Measurements from ENCODE around the gene GNAS.
"Not testable (repeated sequence)": the region's sequence is repeated elsewhere in the genome, so short reads cannot be mapped to it uniquely, and the experiment has no call there.

The GNAS gene

DNA sequence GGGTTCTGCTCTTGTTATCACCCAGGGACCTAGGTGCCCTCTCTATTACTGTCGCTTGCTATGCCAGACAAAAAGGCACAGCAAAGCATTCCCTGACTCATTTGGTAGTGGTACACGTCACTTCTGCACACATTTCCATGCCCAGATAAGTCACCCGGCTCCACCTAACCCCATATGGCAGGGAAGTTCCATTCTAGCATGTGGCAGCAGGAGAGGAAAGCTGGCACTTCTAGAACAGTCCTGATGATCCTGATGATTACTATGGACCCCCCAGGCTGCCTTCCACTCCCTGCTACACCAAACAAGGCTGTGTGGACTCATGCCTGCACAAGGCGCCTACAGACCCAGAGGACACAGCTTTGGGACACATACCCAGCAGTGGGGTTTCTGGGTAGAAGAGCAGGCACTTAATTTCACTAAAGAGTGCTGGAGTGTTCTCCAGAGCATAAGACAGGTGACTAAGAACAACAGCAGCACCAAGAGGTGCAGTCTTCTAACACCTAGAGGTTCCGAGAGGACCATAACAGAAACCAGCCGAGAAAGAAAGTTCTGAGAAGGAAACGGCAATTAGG, 75.1 kb downstream of the GNAS start:
- DNase-seq (ENCODE audit: low read depth), result no peak

DNA sequence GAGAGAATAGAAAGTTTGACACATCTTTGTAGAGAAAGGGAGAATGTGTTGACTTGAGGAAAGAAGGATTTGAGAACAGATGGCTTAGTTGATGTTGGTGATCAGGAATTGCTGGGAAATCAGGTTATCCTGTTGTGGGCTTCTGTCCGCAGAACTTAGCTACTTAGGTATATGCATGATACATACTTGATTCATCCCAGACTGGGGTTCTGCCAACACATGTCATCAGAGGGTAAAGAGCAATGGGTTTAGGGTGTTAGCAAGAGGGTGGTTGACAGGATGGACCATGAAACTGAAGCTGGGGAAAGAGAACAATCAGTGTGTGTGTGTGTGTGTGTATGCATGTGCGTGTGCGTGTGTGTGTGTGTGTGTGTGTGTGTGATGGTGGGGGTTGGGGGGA, 78.0 kb downstream of the GNAS start:
- no peak for DNase-seq (ENCODE audit: low read depth)

DNA sequence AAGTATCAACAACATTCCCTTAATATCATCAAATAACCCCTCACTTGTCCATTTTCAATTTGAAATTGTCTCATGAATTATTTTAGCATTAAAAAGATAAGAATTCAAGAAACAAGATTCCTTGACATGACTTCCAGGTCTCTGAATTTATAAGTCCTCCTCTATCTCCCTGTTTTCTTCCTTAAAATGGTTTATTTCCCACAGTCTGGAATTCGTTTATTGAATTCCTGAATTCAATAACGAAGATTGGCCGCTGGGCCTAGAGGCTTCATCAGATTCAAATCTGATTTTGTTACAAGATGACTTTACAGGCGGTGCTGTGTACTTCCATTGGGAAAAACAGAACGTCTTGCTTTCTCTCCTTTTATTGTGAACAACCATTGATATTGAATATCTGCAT, 79.7 kb downstream of the GNAS start:
- DNase-seq (ENCODE audit: low read depth), result no peak

DNA sequence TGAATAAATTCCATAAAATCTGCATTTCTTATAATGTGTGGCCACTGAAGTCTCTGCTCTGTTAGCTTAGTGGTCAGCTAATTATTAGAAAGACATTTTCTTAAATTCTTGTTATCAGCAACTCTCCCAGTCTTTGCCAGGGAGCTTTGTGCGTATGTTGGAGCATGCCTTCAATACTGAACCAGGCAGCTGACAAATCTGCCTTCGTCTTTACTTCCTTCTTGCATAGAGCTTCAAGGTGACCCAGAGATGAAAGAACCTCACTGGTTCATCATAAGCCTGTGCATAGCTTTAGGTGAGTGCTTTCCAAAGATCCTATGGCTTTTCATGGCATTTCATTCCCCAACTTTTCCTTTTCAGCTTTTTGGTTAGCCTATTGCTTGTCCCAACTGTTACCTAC, 85.6 kb downstream of the GNAS start:
- no peak for DNase-seq (ENCODE audit: low read depth)

DNA sequence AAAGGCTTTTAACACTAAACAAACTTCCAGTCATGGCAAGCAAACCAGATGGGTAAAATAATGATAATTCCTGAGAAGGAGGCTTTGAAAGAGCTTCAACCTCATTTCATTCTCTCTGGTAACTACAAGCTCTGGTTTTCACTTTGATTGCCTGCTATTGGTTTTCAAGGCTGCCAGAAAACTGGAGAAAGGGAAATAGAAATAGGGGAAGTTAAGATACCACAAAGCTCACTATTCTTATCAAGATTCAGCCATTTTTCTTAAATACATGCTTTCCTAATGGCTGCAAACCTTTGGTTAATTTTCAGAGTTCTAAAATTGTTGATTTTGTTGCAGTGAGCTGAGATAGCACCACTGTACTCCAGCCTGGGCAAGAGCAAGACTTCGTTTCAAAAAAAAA, 86.0 kb downstream of the GNAS start:
- DNase-seq (ENCODE audit: low read depth), result no peak

DNA sequence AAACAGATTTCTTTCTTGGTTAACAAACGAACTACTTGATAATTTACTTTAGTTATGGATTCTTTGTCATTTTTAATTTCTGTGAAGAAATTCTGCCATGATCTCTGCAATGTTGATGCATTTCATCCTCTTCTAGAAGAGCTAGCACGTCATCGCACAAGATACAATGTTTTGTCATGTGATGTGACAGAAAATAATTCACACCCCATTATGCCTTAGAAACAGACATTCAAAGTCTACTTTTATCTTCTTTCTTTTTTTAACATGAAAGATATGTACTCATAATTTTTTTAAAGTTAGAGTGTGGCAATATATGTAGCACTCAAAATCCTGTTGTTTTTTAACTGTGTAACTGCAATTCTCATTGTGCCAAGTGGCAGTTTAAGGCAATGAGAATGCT, 89.0 kb downstream of the GNAS start:
- DNase-seq (ENCODE audit: low read depth), result no peak

DNA sequence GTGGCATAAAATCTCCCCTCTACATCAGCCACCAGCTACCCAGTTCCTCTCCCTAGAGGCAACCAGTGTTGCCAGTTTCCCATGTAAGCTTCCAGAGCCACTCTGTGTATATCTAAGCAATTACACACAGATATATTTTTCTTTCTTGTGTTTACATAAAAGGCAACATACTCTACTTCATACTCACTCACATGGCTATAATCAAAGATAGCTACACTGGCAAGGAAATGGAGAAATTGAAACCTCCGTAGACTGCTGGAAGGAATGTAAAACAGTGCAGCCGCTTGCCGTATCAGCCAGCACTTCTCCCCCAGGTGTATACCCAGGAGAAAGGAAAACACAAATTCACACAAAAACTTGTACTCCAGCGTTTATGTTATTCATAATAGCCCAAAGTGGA, 90.0 kb downstream of the GNAS start:
- DNase-seq (ENCODE audit: low read depth), result no peak

DNA sequence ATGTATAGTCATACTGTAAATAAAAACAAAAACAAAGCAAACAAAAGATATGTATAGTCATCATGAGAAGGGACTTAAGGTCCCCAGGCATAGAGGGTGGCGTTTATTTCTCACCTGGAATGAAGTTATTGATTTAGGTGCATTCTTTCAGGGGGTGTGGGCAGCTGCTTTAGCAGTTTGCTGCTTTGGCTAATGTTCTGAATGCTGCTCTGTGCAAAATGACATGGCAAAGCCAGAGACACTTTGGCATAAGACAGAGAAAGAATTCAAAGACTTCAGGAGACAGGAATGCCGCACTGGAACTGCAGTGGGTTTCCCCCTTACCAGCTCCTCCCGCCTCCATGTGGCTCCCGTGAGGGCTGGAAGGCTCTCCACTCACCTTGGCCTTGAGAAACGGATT, 92.1 kb downstream of the GNAS start:
- no peak for DNase-seq (ENCODE audit: low read depth)

DNA sequence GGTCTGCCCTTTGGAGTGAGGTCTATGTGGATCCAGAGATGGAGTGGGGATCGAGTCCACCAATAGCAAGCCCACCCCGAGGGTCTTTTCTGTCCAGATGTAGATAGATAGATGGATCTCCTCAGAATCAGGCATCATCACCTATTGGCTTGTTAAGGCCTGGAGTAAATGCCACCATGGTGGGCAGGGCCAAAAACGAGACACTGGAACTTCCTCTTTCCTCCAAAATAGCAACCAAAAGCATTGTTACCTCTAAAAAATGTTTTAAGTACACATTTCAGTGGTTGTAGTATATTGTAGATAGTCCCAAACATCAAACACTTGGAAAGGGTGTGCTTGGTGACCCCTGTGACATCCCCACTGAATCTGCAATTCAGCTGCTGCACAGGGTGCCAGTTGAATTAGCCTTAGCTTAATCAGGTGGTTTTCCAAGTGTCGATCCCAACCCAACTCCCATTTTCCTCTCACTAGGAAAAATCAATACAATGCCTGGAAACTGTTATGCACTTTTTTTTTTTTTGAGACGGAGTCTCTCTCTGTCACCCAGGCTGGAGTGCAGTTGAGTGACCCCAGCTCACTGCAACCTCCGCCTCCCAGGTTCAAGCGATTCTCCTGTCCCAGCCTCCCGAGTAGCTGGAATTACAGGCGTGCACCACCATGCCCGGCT, 93.6 kb downstream of the GNAS start:
- DNase-seq (ENCODE audit: low read depth), result no peak

DNA sequence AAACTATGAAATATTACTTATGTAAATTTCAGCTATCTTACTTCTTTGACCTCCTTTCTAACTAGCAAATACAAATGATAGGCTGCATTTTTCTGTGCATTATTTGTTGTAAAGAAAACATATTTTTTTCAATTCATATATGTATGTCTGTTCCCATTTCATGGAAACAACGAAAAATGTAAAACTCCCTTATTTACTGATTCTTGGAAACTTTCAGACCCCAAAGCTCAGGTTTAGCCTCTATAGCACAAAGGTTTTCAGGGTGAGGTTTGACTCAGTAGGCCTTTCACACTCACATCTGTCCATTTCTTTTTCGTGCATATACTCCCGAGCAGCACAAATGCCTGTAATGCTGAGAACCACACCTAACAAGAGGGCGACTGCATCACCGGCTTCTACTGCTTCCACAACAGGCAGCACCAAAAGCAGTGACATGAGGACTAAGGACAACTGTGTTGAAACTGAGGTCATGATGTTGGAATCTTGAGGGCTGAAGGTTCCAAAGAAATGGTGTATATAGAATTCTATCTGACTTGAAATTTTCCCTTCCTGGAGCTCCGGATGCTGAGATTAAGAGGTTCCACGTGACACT, 95.4 kb downstream of the GNAS start:
- DNase-seq (ENCODE audit: low read depth), result not testable (repeated sequence)

DNA sequence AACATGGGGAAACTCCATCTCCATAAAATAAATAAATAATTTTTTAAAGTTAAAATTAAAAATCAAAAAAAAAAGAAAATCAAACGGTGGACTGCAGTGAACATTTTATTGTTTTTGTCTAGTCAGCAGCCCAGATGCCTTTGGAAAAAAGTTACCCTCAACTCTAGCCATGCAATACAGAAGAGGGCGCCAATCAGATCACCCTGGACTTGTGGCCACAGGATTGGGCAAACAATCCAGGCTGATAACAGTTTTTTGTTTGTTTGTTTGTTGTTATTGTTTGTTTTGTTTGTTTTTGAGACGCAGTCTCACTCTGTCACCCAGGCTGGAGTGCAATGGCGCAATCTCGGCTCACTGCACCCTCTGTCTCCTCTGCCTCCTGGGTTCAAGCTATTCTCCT, 98.1 kb downstream of the GNAS start:
- DNase-seq (ENCODE audit: low read depth), result no peak

DNA sequence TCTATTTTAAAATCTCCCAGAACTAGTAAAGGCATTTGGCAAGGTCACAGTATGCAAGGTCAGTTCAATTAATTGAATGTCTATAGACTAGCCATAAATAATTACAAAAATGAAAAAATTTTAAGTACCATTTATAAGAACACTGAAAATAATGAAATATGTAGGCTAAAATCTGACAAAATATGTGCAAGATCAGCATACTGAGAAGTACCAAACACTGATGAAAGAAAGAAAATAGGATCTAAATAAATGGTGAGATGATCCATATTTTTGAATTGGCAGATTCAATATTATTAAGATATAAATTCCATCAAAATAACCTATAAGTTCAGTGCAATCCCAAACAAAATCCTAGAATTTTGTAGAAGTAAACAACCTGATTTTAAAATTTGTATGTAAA, 100.5 kb downstream of the GNAS start:
- no peak for DNase-seq (ENCODE audit: low read depth)

DNA sequence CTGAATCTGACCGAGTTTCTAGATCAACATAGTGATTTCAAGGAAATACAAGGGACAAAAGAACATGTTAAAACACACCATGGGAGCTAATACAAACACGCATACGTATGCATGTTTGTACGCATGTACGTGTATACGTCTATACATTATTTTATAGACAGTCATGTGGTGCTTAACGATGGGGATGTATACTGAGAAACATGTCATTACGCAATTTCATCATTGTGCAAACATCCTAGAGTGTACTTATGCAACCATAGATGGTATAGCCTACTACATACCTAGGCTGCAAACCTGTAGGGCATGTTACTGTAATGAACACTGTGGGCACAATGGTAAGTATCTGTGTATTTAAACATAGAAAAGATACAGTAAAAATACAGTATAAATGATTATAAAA, 103.6 kb downstream of the GNAS start:
- DNase-seq (ENCODE audit: low read depth), result no peak

DNA sequence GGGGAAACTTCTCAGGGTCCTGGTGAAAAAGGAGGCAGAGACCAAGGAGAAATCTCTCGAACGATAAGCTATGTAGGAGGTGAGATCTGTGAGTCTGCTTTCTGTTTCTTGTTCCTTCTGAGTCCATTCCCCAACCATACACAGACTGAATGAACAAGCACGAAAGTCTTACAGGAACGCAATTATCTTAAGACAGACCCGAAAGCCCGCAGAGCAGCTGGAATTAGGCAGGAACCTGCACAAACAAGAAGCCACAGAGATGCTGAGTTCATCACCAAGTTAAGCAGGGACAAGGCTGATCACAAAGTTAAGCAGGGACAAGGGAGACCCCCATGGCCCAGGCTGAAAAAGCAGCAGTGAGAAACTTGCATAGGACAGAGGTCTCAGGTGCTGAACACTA, 107.1 kb downstream of the GNAS start:
- no peak for DNase-seq (ENCODE audit: low read depth)

Data from activated gamma-delta T cell treated with anti-CD3 and anti-CD28 coated beads, Interleukin-2, amount 50 U/mL, for 16 hours (primary cell).